IMR-90 (cell line): ENCODE measurements around the gene ASXL1. TPM values are rescaled to one million over a fixed set of nuclear protein-coding genes. Genes with fewer than 3 reads are reported as not detected.

Experiments
- ATAC-seq: fragments of 200-7000 bp; cut with Tn5 transposase; 2 replicates; pipeline ENCODE4 v1.9.1; 2020; ENCODE audit warnings: low read depth, mild to moderate bottlenecking, moderate library complexity
- BruUV-seq: library from RNA; stranded (reverse); fragments of 400-500 nt; replicated peaks from 2 replicates; lab custom pipeline; 2021; lab: Mats Ljungman, UMichigan
- CTCF ChIA-PET: fragments of 300-600 bp; formaldehyde crosslinking; extraction: SDS; loops from one replicate; lab custom pipeline; 2021; ENCODE audit warnings: antibody characterized with exemption; lab: Yijun Ruan, JAX
- POLR2A ChIA-PET: fragments of 300-600 bp; sonication (Branson Sonifier 250); formaldehyde crosslinking; loops from one replicate; lab custom pipeline; 2022; ENCODE audit warnings: antibody characterized with exemption; ENCODE audit not compliant: unreplicated experiment; lab: Charles Lee
- DNase-seq: peaks from one replicate; pipeline ENCODE4 v3.0.0; 2013
- H2AFZ ChIP-seq: replicated peaks from 2 replicates; pipeline ENCODE3; 2013; ENCODE audit warnings: low read length, mild to moderate bottlenecking; ENCODE audit not compliant: poor library complexity
- H2AK5ac ChIP-seq: 2 replicates; pipeline ENCODE4 v1.6.1; 2013; ENCODE audit warnings: low read depth, low read length, inconsistent platforms
- H2AK9ac ChIP-seq: replicated peaks from 2 replicates; pipeline ENCODE3; 2013; ENCODE audit warnings: mild to moderate bottlenecking, low read depth, low read length, moderate library complexity; ENCODE audit not compliant: poor library complexity
- H2BK120ac ChIP-seq: 2 replicates; pipeline ENCODE4 v1.6.1; 2013; ENCODE audit warnings: low read depth, low read length, inconsistent platforms
- H2BK15ac ChIP-seq: 3 replicates; pipeline ENCODE4 v1.6.1; 2013; ENCODE audit warnings: low read depth, low read length, inconsistent platforms
- H2BK20ac ChIP-seq: 2 replicates; pipeline ENCODE4 v1.6.1; 2013; ENCODE audit warnings: low read depth, mild to moderate bottlenecking, inconsistent platforms, low read length, moderate library complexity
- H2BK5ac ChIP-seq: 2 replicates; pipeline ENCODE4 v1.6.1; 2013; ENCODE audit warnings: mild to moderate bottlenecking, low read depth, low read length, inconsistent platforms; ENCODE audit not compliant: poor library complexity, severe bottlenecking
- H3K14ac ChIP-seq: replicated peaks from 2 replicates; pipeline ENCODE4 v1.6.1; 2013; ENCODE audit warnings: low read depth, low read length, inconsistent platforms
- H3K18ac ChIP-seq: 2 replicates; pipeline ENCODE4 v1.6.1; 2013; ENCODE audit warnings: low read depth, low read length, control low read depth
- H3K23ac ChIP-seq: 2 replicates; pipeline ENCODE4 v1.6.1; 2013; ENCODE audit warnings: low read depth, low read length, inconsistent platforms
- H3K27ac ChIP-seq: 2 replicates; pipeline ENCODE4 v1.5.1; 2013; ENCODE audit warnings: mild to moderate bottlenecking, control low read depth, low read length; ENCODE audit not compliant: insufficient read depth
- H3K27me3 ChIP-seq: 2 replicates; pipeline ENCODE4 v1.6.1; 2013; ENCODE audit warnings: low read length; ENCODE audit not compliant: control insufficient read depth, insufficient read depth
- H3K36me3 ChIP-seq: 2 replicates; pipeline ENCODE4 v1.6.1; 2013; ENCODE audit warnings: low read length, mixed read lengths; ENCODE audit not compliant: control insufficient read depth, insufficient read depth
- H3K4ac ChIP-seq: 2 replicates; pipeline ENCODE4 v1.6.1; 2013; ENCODE audit warnings: low read depth, low read length, inconsistent platforms
- H3K4me1 ChIP-seq: 2 replicates; pipeline ENCODE4 v1.6.1; 2013; ENCODE audit warnings: low read length, mixed read lengths; ENCODE audit not compliant: control insufficient read depth, insufficient read depth
- H3K4me2 ChIP-seq: 2 replicates; pipeline ENCODE4 v1.6.1; 2013; ENCODE audit warnings: low read depth, mild to moderate bottlenecking, control low read depth, low read length, moderate library complexity
- H3K4me3 ChIP-seq: 2 replicates; pipeline ENCODE4 v1.5.1; 2013; ENCODE audit warnings: low read depth, mild to moderate bottlenecking, control low read depth, low read length, moderate library complexity; ENCODE audit not compliant: insufficient read depth
- H3K56ac ChIP-seq: 2 replicates; pipeline ENCODE4 v1.6.1; 2013; ENCODE audit warnings: low read length, inconsistent platforms; ENCODE audit not compliant: insufficient read depth; ENCODE audit errors: extremely low read depth
- H3K79me1 ChIP-seq, 2 experiments: 2 replicates each; pipeline ENCODE4 v1.6.1; 2013; ENCODE audit warnings: low read length in 2 of 2, inconsistent platforms in 1 of 2, low read depth in 1 of 2
- H3K9ac ChIP-seq: 2 replicates; pipeline ENCODE4 v1.6.1; 2013; ENCODE audit warnings: low read depth, low read length, control low read depth
- H3K9me1 ChIP-seq: 2 replicates; pipeline ENCODE4 v1.6.1; 2013; ENCODE audit warnings: low read length, inconsistent platforms; ENCODE audit not compliant: insufficient read depth
- H3K9me3 ChIP-seq: 2 replicates; pipeline ENCODE4 v1.6.1; 2013; ENCODE audit warnings: low read length; ENCODE audit not compliant: control insufficient read depth, insufficient read depth
- H4K20me1 ChIP-seq: 2 replicates; pipeline ENCODE4 v1.6.1; 2013; ENCODE audit warnings: low read length, inconsistent platforms; ENCODE audit not compliant: insufficient read depth
- H4K5ac ChIP-seq: 2 replicates; pipeline ENCODE4 v1.6.1; 2013; ENCODE audit warnings: mild to moderate bottlenecking, low read depth, low read length, control low read depth
- H4K8ac ChIP-seq, 2 experiments: 2 replicates each; pipeline ENCODE4 v1.6.1; 2013; ENCODE audit warnings: low read depth in 2 of 2, low read length in 2 of 2, control low read depth in 1 of 2, inconsistent platforms in 1 of 2
- H4K91ac ChIP-seq: 2 replicates; pipeline ENCODE4 v1.6.1; 2013; ENCODE audit warnings: low read depth, low read length, inconsistent platforms; ENCODE audit not compliant: insufficient read depth
- CEBPB ChIP-seq: IDR thresholded peaks from 2 replicates; pipeline ENCODE4 v1.6.1; 2012; ENCODE audit warnings: low read depth, low read length, improper control_type of control experiment
- MAFK ChIP-seq: IDR thresholded peaks from 2 replicates; pipeline ENCODE4 v1.6.1; 2012; ENCODE audit warnings: low read depth, low read length, improper control_type of control experiment
- POLR2A ChIP-seq: IDR thresholded peaks from 2 replicates; pipeline ENCODE4 v1.6.1; 2012; ENCODE audit warnings: mild to moderate bottlenecking, low read depth, low read length
- SMC3 ChIP-seq: fragments of 150-350 bp; IDR thresholded peaks from 2 replicates; pipeline ENCODE4 v1.6.1; 2016; ENCODE audit warnings: low read depth, mild to moderate bottlenecking, antibody characterized with exemption, low read length, moderate library complexity
- WGBS, 2 experiments: methylation state at CpG; one replicate each; pipeline versions ENCODE4 v1.1.5 to v1.1.7; 2013; ENCODE audit warnings: missing lambda C conversion rate in 2 of 2; ENCODE audit not compliant: insufficient read length in 1 of 2; ENCODE audit errors: extremely low coverage in 2 of 2; 5-methylcytosine and 5-hydroxymethylcytosine counted together
- dilution Hi-C: fragments of 300-500 bp; cut with HindIII; formaldehyde crosslinking; loops from one replicate; pipeline ENCODE4 v1.14.3; 2018; ENCODE audit warnings: low sequenced_read_pairs; ENCODE audit not compliant: unreplicated experiment
- in situ Hi-C: fragments of 300-500 bp; cut with MboI; formaldehyde crosslinking; loops from 3 replicates; pipeline ENCODE4 v1.14.3; 2019; ENCODE audit warnings: low sequenced_read_pairs, inconsistent platforms, mixed read lengths
- intact Hi-C: fragments of 100-400 bp; cut with micrococcal nuclease; formaldehyde crosslinking; loops from 2 replicates; pipeline ENCODE4 v1.10.0; 2022
- polyA plus RNA-seq, 3 experiments: library from polyadenylated mRNA; depleted of rRNA; stranded (reverse); fragments of >200 nt; gene quantifications; 2 replicates each; pipeline ENCODE4 v1.2.3, GENCODE V29; 2012; ENCODE audit warnings: low replicate concordance in 1 of 3
- total RNA-seq: library from RNA; depleted of rRNA; stranded (reverse); fragments of >200 nt; gene quantifications from 2 replicates; pipeline ENCODE4 v1.2.3, GENCODE V29; 2012

The ASXL1 gene
- total and polyA plus RNA-seq, 2 of the 4 experiments (the other 2 are of a cell fraction): 29.9 to 37.1 TPM

GRCh38 chr20:32352121-32352720 is 5.9 kb upstream of the ASXL1 start:
- intact Hi-C loops: no loop called here
- Histone ChIP-seq H2AK5ac (peak overlapping the region; percentile 47), H2BK5ac (no peak overlapping the region), H3K4me2 (no peak overlapping the region), H3K4me1 (peaks cover 2% of the 10 kb centered on the region; the same call in 1 of the 2 replicates), H4K5ac (no peak overlapping the region), H2BK20ac (no peak overlapping the region; the same call in 1 of the 2 replicates), H3K79me1 (peaks cover 0 to 12% of the 10 kb centered on the region in 2 experiments; a peak in 1 of 4 replicates), H2BK120ac (no peak overlapping the region), H4K20me1 (peaks cover 4% of the 10 kb centered on the region; the same call in 1 of the 2 replicates), H4K91ac (no peak overlapping the region), H3K23ac (no peak overlapping the region), H2BK15ac (no peak overlapping the region), H3K9ac (no peak overlapping the region), H3K14ac (0 out of 2 replicates have a peak overlapping the region, but pooled peaks have one; percentile 7), H3K4me3 (no peak overlapping the region), H2AFZ (no peak overlapping the region), H3K9me3 (0 out of 2 replicates have a peak, but pooled peaks cover 3% of the 10 kb centered on the region), H3K18ac (no peak overlapping the region), H3K36me3 (no peaks in the 10 kb centered on the region), H3K56ac (no peak overlapping the region), H3K27ac (no peak overlapping the region), H4K8ac (no peak overlapping the region), H2AK9ac (no peak overlapping the region), H3K27me3 (no peaks in the 10 kb centered on the region), H3K4ac (no peak overlapping the region; the same call in 1 of the 2 replicates), H3K9me1 (peaks cover 12% of the 10 kb centered on the region)
- dilution Hi-C loops: no loop called here
- CTCF ChIA-PET: no interaction called here
- DNase-seq (no peak), ATAC-seq (no peak)
- no CpG with 5 or more reads among the region's 3 CpGs for WGBS, 2 experiments
- POLR2A ChIA-PET: no interaction called here
- in situ Hi-C loops: no loop called here
- BruUV-seq: no TSS peak
- TF ChIP-seq CEBPB: 0 out of 2 replicates have a peak, but pooled peaks have one; percentile 36
- TF ChIP-seq SMC3: no peak
- TF ChIP-seq MAFK: no peak
- no peak for TF ChIP-seq POLR2A
